Panc1 (cell line): ENCODE measurements around the gene PARD3. TPM values are rescaled to one million over a fixed set of nuclear protein-coding genes. Genes with fewer than 3 reads are reported as not detected.

ENCODE experiments used
- ATAC-seq: fragments of 200-7000 bp; cut with Tn5 transposase; 2 replicates; pipeline ENCODE4 v1.9.1; 2020; ENCODE audit warnings: mild to moderate bottlenecking, moderate library complexity
- BruUV-seq: library from RNA; stranded (reverse); fragments of 400-500 nt; replicated peaks from 2 replicates; lab custom pipeline; 2021; lab: Mats Ljungman, UMichigan
- CTCF ChIA-PET: fragments of 300-600 bp; sonication (Branson Sonifier 250); formaldehyde crosslinking; loops from one replicate; lab custom pipeline; 2022; ENCODE audit warnings: antibody characterized with exemption; lab: Charles Lee
- POLR2A ChIA-PET: fragments of 300-600 bp; sonication (Branson Sonifier 250); formaldehyde crosslinking; loops from one replicate; lab custom pipeline; 2022; ENCODE audit warnings: antibody characterized with exemption; lab: Charles Lee
- DNase-seq: peaks from one replicate; pipeline ENCODE4 v3.0.0-alpha.2; 2010; ENCODE audit warnings: low read depth, low spot score
- H3K27ac ChIP-seq: 2 replicates; pipeline ENCODE4 v1.5.1; 2011; ENCODE audit warnings: mild to moderate bottlenecking, low read length, inconsistent platforms
- H3K27me3 ChIP-seq: fragments of 200-500 bp; sonication (Bioruptor generic); 2 replicates; pipeline ENCODE4 v1.6.0; 2014; ENCODE audit warnings: low read length, inconsistent platforms; ENCODE audit not compliant: control insufficient read depth, insufficient read depth
- H3K36me3 ChIP-seq: fragments of 200-500 bp; sonication (Bioruptor generic); 2 replicates; pipeline ENCODE4 v1.5.1; 2014; ENCODE audit warnings: inconsistent platforms, mild to moderate bottlenecking, low read length, moderate library complexity; ENCODE audit not compliant: control insufficient read depth, insufficient read depth
- H3K4me1 ChIP-seq: 2 replicates; pipeline ENCODE4 v1.5.1; 2011; ENCODE audit warnings: inconsistent platforms, mild to moderate bottlenecking, low read length, moderate library complexity; ENCODE audit not compliant: control insufficient read depth, insufficient read depth
- H3K4me3 ChIP-seq, 2 experiments: 2 replicates each; pipeline ENCODE4 v1.5.1; 2011 to 2012; ENCODE audit warnings: low read depth in 2 of 2, low read length in 2 of 2, mild to moderate bottlenecking in 2 of 2, inconsistent platforms in 1 of 2, moderate library complexity in 1 of 2
- H3K9me3 ChIP-seq: fragments of 200-500 bp; sonication (Bioruptor generic); 2 replicates; pipeline ENCODE4 v1.5.1; 2014; ENCODE audit warnings: low read depth, mild to moderate bottlenecking, inconsistent platforms, low read length, moderate library complexity; ENCODE audit not compliant: control insufficient read depth, insufficient read depth
- CTCF ChIP-seq: fragments of 450-650 bp; IDR thresholded peaks from 2 replicates; pipeline ENCODE4 v1.5.1; 2017; ENCODE audit warnings: mild to moderate bottlenecking
- POLR2AphosphoS5 ChIP-seq: IDR thresholded peaks from 2 replicates; pipeline ENCODE4 v1.6.1; 2012; ENCODE audit warnings: mild to moderate bottlenecking, low read depth, low read length, moderate library complexity
- REST ChIP-seq, 2 experiments: IDR thresholded peaks; 2 replicates each; pipeline ENCODE4 v1.6.1; 2011 to 2012; ENCODE audit warnings: low read depth in 2 of 2, control low read depth in 1 of 2, low read length in 1 of 2, mild to moderate bottlenecking in 1 of 2, moderate library complexity in 1 of 2; ENCODE audit not compliant: insufficient read depth in 1 of 2
- SIN3A ChIP-seq: IDR thresholded peaks from 2 replicates; pipeline ENCODE4 v1.6.1; 2012; ENCODE audit warnings: low read depth, mild to moderate bottlenecking, low read length, moderate library complexity, borderline replicate concordance; ENCODE audit not compliant: insufficient read depth
- TCF7L2 ChIP-seq: IDR thresholded peaks from 2 replicates; pipeline ENCODE4 v1.6.1; 2011; ENCODE audit warnings: mild to moderate bottlenecking, low read depth, low read length, inconsistent platforms
- in situ Hi-C: cut with HindIII; loops from 2 replicates; pipeline ENCODE4 v1.10.0; 2016; ENCODE audit warnings: low sequenced_read_pairs, low pct_unique_long_range_greater_than_20kb
- intact Hi-C: fragments of 100-400 bp; cut with micrococcal nuclease; formaldehyde crosslinking; loops from one replicate; pipeline ENCODE4 v1.10.0; 2022; ENCODE audit not compliant: unreplicated experiment
- total RNA-seq: library from RNA; stranded (reverse); gene quantifications from one replicate; pipeline ENCODE4 v1.2.1, GENCODE V29; 2021; ENCODE audit not compliant: unreplicated experiment

Gene PARD3
- total RNA-seq, 1 experiment from 2014 or later: 29.8 TPM

- in situ Hi-C loops (no loop called here), intact Hi-C loops (no loop called here)
- Histone ChIP-seq H3K9me3 (no peaks in the 10 kb centered on the region), H3K4me1 (no peaks in the 10 kb centered on the region), H3K27ac (no peak overlapping the region), H3K27me3 (no peaks in the 10 kb centered on the region), H3K4me3 (no peak overlapping the region), H3K36me3 (no peaks in the 10 kb centered on the region)
- BruUV-seq: no TSS peak
- POLR2A ChIA-PET: no interaction called here
- TF ChIP-seq CTCF: no peak
- TF ChIP-seq SIN3A: no peak
- TF ChIP-seq REST (IDR thresholded peaks at IDR 0.05; ENCODE audit: insufficient read depth in 1 of 2, low read depth in 2 of 2, low read length in 1 of 2): no peak
- TF ChIP-seq TCF7L2: no peak
- TF ChIP-seq POLR2AphosphoS5: no peak
- ATAC-seq: no peak
- CTCF ChIA-PET: no interaction called here
- no peak for DNase-seq
Observed at GRCh38 chr10:34200355-34200901, 614.7 kb downstream of the PARD3 start.

DNA sequence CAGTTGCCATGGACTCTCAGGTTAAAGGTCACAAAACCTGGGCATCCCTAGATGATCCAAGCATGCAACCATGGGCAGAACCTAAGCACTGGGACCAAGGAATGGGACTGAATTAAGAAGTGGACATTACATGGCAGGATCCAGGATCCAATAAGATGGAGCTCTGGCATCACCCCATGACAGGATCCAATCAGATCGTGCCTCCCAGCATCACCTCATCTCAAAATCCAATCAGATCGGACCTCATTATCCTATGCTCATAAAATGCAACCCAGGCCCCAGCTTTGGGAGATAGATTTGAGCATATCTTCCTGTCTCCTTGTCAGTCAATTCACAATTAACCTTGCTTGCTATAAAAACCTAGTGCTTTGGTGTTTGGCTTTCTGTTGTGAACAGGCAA, 616.1 kb downstream of the PARD3 start:
- Histone ChIP-seq H3K36me3 (no peaks in the 10 kb centered on the region), H3K27ac (no peak overlapping the region), H3K27me3 (no peaks in the 10 kb centered on the region), H3K4me1 (no peaks in the 10 kb centered on the region), H3K4me3 (no peak overlapping the region), H3K9me3 (no peaks in the 10 kb centered on the region)
- CTCF ChIA-PET: no interaction called here
- DNase-seq (no peak), ATAC-seq (no peak)
- in situ Hi-C loops: no loop called here
- POLR2A ChIA-PET: no interaction called here
- intact Hi-C loops: no loop called here
- no TSS peak for BruUV-seq
- no peak for TF ChIP-seq TCF7L2
- TF ChIP-seq POLR2AphosphoS5: no peak
- no peak for TF ChIP-seq SIN3A
- TF ChIP-seq CTCF: no peak
- no peak for TF ChIP-seq REST (IDR thresholded peaks at IDR 0.05; ENCODE audit: insufficient read depth in 1 of 2, low read depth in 2 of 2, low read length in 1 of 2)
